ENCODE results near the gene SRR. TPM values are rescaled to one million over a fixed set of nuclear protein-coding genes. Genes with fewer than 3 reads are reported as not detected.

The SRR gene
- total RNA-seq, 3 donors from 2014 or later (not counting 1 experiment from before 2014, with no cell fraction given) = 6.4 to 11.1 (median 7.9) TPM

- intact Hi-C loops (cut with micrococcal nuclease) = no loop called here
- Histone ChIP-seq H3K27me3 (ENCODE audit: control insufficient read depth, insufficient read depth, low read length) (no peaks in the 10 kb centered on the region), H3K4me1 (ENCODE audit: control insufficient read depth, insufficient read depth, low read length) (no peaks in the 10 kb centered on the region), H3K36me3 (ENCODE audit: control insufficient read depth, insufficient read depth, low read length) (peaks cover 15% of the 10 kb centered on the region), H3K9me3 (ENCODE audit: control insufficient read depth, insufficient read depth, low read length) (no peaks in the 10 kb centered on the region), H3K4me3 (ENCODE audit: low read length) (no peak overlapping the region), H3K27ac (ENCODE audit: low read length) (no peak overlapping the region)
- H3K4me3 Mint-ChIP-seq = no peak overlapping the region
- H3K9me3 Mint-ChIP-seq = no peaks in the 10 kb centered on the region
- no peak overlapping the region for H3K27ac Mint-ChIP-seq
- no peaks in the 10 kb centered on the region for H3K4me1 Mint-ChIP-seq
- no peaks in the 10 kb centered on the region for H3K36me3 Mint-ChIP-seq
- no peak for TF ChIP-seq CTCF (IDR thresholded peaks at IDR 0.05)
- WGBS (ENCODE audit: insufficient coverage) = 93% methylated on average over 26 of the region's 26 CpGs
- H3K27me3 Mint-ChIP-seq (ENCODE audit: low read depth in 2 of 2) = no peaks in the 10 kb centered on the region
- DNase-seq (no peak), ATAC-seq (no peak)
Measured at GRCh38 chr17:2363851-2364762, 60.4 kb downstream of the SRR start.

GRCh38 chr17:2364763-2365116, 61.0 kb downstream of the SRR start:
- Mint-ChIP-seq H3K27me3 (ENCODE audit: low read depth in 2 of 2) (no peaks in the 10 kb centered on the region), H3K4me1 (no peaks in the 10 kb centered on the region), H3K36me3 (no peaks in the 10 kb centered on the region), H3K27ac (no peak overlapping the region), H3K4me3 (no peak overlapping the region), H3K9me3 (no peaks in the 10 kb centered on the region)
- Histone ChIP-seq H3K27me3 (ENCODE audit: control insufficient read depth, insufficient read depth, low read length) (no peaks in the 10 kb centered on the region), H3K4me3 (ENCODE audit: low read length) (no peak overlapping the region), H3K36me3 (ENCODE audit: control insufficient read depth, insufficient read depth, low read length) (peaks cover 12% of the 10 kb centered on the region), H3K27ac (ENCODE audit: low read length) (no peak overlapping the region), H3K4me1 (ENCODE audit: control insufficient read depth, insufficient read depth, low read length) (no peaks in the 10 kb centered on the region), H3K9me3 (ENCODE audit: control insufficient read depth, insufficient read depth, low read length) (no peaks in the 10 kb centered on the region)
- ATAC-seq (no peak), DNase-seq (no peak)
- 92% methylated on average over 12 of the region's 12 CpGs for WGBS (ENCODE audit: insufficient coverage)
- intact Hi-C loops (cut with micrococcal nuclease) = no loop called here
- no peak for TF ChIP-seq CTCF (IDR thresholded peaks at IDR 0.05)

DNA sequence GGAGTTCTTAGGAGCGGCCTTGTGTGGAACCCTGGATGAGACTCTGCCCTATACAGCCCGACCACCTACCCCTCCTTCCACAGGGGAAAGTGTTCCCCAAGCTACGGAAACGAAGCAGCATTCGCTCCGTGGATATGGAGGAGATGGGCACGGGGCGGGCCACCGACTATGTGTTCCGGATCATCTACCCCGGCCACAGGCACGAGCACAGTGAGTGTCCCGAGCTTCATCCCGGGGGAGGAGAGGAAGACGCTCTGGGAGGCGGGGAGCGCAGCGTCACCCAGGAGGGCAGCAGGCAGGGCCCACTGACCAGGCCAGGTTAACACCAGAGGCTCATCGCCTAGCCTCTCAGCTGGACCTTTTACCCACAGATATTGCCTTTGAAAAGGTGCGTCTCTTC, 61.4 kb downstream of the SRR start:
- ATAC-seq (no peak), DNase-seq (no peak)
- no peaks in the 10 kb centered on the region for H3K27me3 ChIP-seq (ENCODE audit: control insufficient read depth, insufficient read depth, low read length)
- H3K9me3 ChIP-seq (ENCODE audit: control insufficient read depth, insufficient read depth, low read length) = no peaks in the 10 kb centered on the region
- H3K4me1 Mint-ChIP-seq = no peaks in the 10 kb centered on the region
- H3K9me3 Mint-ChIP-seq = no peaks in the 10 kb centered on the region
- no peak for TF ChIP-seq CTCF (IDR thresholded peaks at IDR 0.05)
- no peaks in the 10 kb centered on the region for H3K4me1 ChIP-seq (ENCODE audit: control insufficient read depth, insufficient read depth, low read length)
- no peak overlapping the region for H3K27ac Mint-ChIP-seq
- no peaks in the 10 kb centered on the region for H3K36me3 Mint-ChIP-seq
- no peaks in the 10 kb centered on the region for H3K27me3 Mint-ChIP-seq (ENCODE audit: low read depth in 2 of 2)
- 95% methylated on average over 20 of the region's 20 CpGs for whole genome bisulfite sequencing (ENCODE audit: insufficient coverage)
- peaks cover 12% of the 10 kb centered on the region for H3K36me3 ChIP-seq (ENCODE audit: control insufficient read depth, insufficient read depth, low read length)
- intact Hi-C loops (cut with micrococcal nuclease) = no loop called here
- no peak overlapping the region for H3K4me3 Mint-ChIP-seq
- H3K27ac ChIP-seq (ENCODE audit: low read length) = no peak overlapping the region
- H3K4me3 ChIP-seq (ENCODE audit: low read length) = no peak overlapping the region
